ENCODE results near the gene MRPS31. TPM values are rescaled to one million over a fixed set of nuclear protein-coding genes. Genes with fewer than 3 reads are reported as not detected.

Gene MRPS31
- total and polyA plus RNA-seq, 8 donors = 6.2 to 22.8 (median 8.8) TPM

GRCh38 chr13:40806241-40806640, 35.3 kb upstream of the MRPS31 start:
- intact Hi-C loops (cut with DNase I) = no loop called here
- no peak for ATAC-seq
- TF ChIP-seq CTCF (IDR thresholded peaks at IDR 0.05) = no peak
- Histone ChIP-seq H3K27ac (no peak overlapping the region), H3K9me3 (no peaks in the 10 kb centered on the region), H3K27me3 (no peaks in the 10 kb centered on the region), H3K4me1 (peaks cover 24 to 39% (median 35%) of the 10 kb centered on the region in 3 donors), H3K4me3 (no peak overlapping the region), H3K36me3 (peaks cover 0 to 43% (median 10%) of the 10 kb centered on the region in 3 donors)
- WGBS, 2 donors = 43 to 63% methylated on average over 1 of the region's 1 CpG
- no peak for FAIRE-seq
- DNase-seq = no peak

- H3K4me3 ChIP-seq = no peak overlapping the region
- 94 to 95% methylated on average over 5 of the region's 5 CpGs for WGBS, 2 donors
- peaks cover 0 to 16% (median 2%) of the 10 kb centered on the region in 3 donors for H3K36me3 ChIP-seq
- FAIRE-seq = no peak
- no peak for DNase-seq
- H3K27ac ChIP-seq = peak overlapping the region in 3 of 4 donors; percentile 85 to 93 (median 91)
- no peak for ATAC-seq
- H3K4me1 ChIP-seq = peaks cover 36 to 55% (median 45%) of the 10 kb centered on the region in 3 donors
- no peaks in the 10 kb centered on the region for H3K27me3 ChIP-seq
- no peak for TF ChIP-seq CTCF (IDR thresholded peaks at IDR 0.05)
- intact Hi-C loops (cut with DNase I) = no loop called here
- H3K9me3 ChIP-seq = no peaks in the 10 kb centered on the region
These were observed 32.3 kb upstream of the MRPS31 start for GRCh38 chr13:40803316-40803715.

GRCh38 chr13:40801255-40802217, 30.5 kb upstream of the MRPS31 start:
- intact Hi-C loops (cut with DNase I) = no loop called here
- no peak for TF ChIP-seq CTCF (IDR thresholded peaks at IDR 0.05)
- no peaks in the 10 kb centered on the region for H3K27me3 ChIP-seq
- WGBS, 2 donors = 31% methylated on average over 6 of the region's 6 CpGs
- peak overlapping the region; percentile 67 to 93 (median 88) for H3K27ac ChIP-seq
- DNase-seq = peak in 3 of 6 donors; percentile 35 to 59 (median 38)
- peaks cover 0 to 9% (median 0%) of the 10 kb centered on the region in 3 donors for H3K36me3 ChIP-seq
- peaks cover 42 to 62% (median 46%) of the 10 kb centered on the region in 3 donors for H3K4me1 ChIP-seq
- ATAC-seq = peak; percentile 62 to 78 (median 71)
- H3K4me3 ChIP-seq = peak overlapping the region in 2 of 4 donors; percentile 2 to 17
- no peaks in the 10 kb centered on the region for H3K9me3 ChIP-seq
- FAIRE-seq = no peak

- no peaks in the 10 kb centered on the region for H3K27me3 ChIP-seq
- no peak for FAIRE-seq
- peak overlapping the region in 2 of 4 donors; percentile 2 to 17 for H3K4me3 ChIP-seq
- TF ChIP-seq CTCF (IDR thresholded peaks at IDR 0.05) = no peak
- peak overlapping the region; percentile 63 to 93 (median 88) for H3K27ac ChIP-seq
- peaks cover 36 to 53% (median 38%) of the 10 kb centered on the region in 3 donors for H3K4me1 ChIP-seq
- WGBS, 2 donors = 34 to 39% methylated on average over 5 of the region's 5 CpGs
- peak; percentile 56 to 66 (median 63) for ATAC-seq
- H3K9me3 ChIP-seq = no peaks in the 10 kb centered on the region
- peaks cover 0 to 8% (median 0%) of the 10 kb centered on the region in 3 donors for H3K36me3 ChIP-seq
- DNase-seq = peak in 4 of 6 donors; percentile 35 to 50 (median 42)
- intact Hi-C loops (cut with DNase I) = no loop called here
These were observed 29.6 kb upstream of the MRPS31 start for GRCh38 chr13:40800559-40800958.

All from pancreas (tissue), 10 donors.